ENCODE data around the gene THAP9. TPM values are rescaled to one million over a fixed set of nuclear protein-coding genes. Genes with fewer than 3 reads are reported as not detected.

Gene THAP9
- polyA plus RNA-seq (8.8 and 11.7 TPM in 2 replicates), polyA minus RNA-seq (31.0 and 37.0 TPM in 2 replicates)

DNA sequence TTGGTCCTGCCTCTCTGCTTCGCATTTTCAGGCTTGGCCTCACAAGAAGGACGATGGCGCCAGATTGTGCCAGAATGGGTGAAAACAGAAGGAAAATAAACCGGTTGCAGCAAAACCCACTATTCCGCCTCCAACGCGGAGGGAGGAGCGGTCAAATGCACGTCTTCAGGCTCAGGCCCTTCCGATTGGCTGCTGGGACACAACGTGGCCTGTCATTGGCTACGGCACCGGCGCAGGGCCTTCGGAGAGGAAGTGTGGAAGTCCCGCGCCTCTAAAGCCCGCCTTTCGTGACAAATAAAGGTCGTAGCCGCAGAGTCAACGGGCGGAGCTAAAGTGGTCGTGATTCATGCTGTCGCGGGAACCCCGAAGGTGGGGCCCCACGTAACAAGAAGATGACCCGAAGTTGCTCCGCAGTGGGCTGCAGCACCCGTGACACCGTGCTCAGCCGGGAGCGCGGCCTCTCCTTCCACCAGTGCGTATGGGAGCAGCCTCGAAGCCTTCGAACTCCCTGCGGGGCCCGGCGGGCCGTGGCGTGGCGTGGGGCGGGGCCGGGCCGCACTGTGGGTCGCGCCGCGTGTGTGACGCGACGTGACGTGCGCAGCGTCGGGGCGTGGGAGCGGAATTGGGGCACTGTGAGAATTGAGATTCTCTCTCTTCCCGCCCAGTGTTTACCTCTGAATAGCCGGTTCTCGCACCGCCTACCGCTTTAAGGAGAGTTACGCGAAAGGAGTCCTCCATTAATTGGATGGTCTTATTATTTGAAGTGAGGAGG is at the start of gene THAP9:
Gene THAP9 (plus strand): TSS at position 325 of the 772 bp plus-strand sequence. CDS start 68 bp downstream, at position 393.
- Histone ChIP-seq H2AFZ (ENCODE audit: low read depth, low read length) (peak within 1 kb of the TSS; percentile 87), H3K9me3 (ENCODE audit: low read length) (no peaks in the 10 kb centered on the region), H3F3A (ENCODE audit: insufficient read depth, low read length, poor library complexity, severe bottlenecking) (no peaks in the 10 kb centered on the region), H3K4me3 (ENCODE audit: low read length) (peak within 1 kb of the TSS; percentile 73), H3K9ac (ENCODE audit: low read length) (peak within 1 kb of the TSS; percentile 87), H3K27me3 (ENCODE audit: insufficient read depth, low read depth, low read length) (no peaks in the 10 kb centered on the region), H3K79me2 (replicated peaks; ENCODE audit: insufficient read depth, low read length) (peaks cover 55% of the 10 kb centered on the region), H3K27ac (ENCODE audit: low read length) (peak within 1 kb of the TSS; percentile 95), H4K20me1 (ENCODE audit: insufficient read depth) (no peaks in the 10 kb centered on the region), H3K9me2 (ENCODE audit: insufficient read depth, low read length) (no peaks in the 10 kb centered on the region), H3K4me2 (ENCODE audit: low read length) (peak within 1 kb of the TSS; percentile 84), H3K36me3 (ENCODE audit: insufficient read depth, low read length) (no peaks in the 10 kb centered on the region)
- TF ChIP-seq RAD21 (conservative IDR thresholded peaks at IDR 0.05) (no peak), MXI1 (conservative IDR thresholded peaks at IDR 0.05; ENCODE audit: poor library complexity, severe bottlenecking) (peak; percentile 80), EP300 (conservative IDR thresholded peaks at IDR 0.05; ENCODE audit: poor library complexity, severe bottlenecking) (peak; percentile 80), SMC3 (conservative IDR thresholded peaks at IDR 0.05; ENCODE audit: poor library complexity) (peak; percentile 49), REST (IDR thresholded peaks at IDR 0.05; ENCODE audit: borderline replicate concordance) (peak; percentile 93), TAF1 (IDR thresholded peaks at IDR 0.05; ENCODE audit: low read depth) (peak; percentile 91), CTCF (IDR thresholded peaks at IDR 0.05; ENCODE audit: poor library complexity, severe bottlenecking) (no peak), POLR2AphosphoS5 (IDR thresholded peaks at IDR 0.05) (peak; percentile 87), EZH2 (IDR thresholded peaks at IDR 0.05; ENCODE audit: borderline replicate concordance, insufficient read depth, low read length, poor library complexity, severe bottlenecking) (no peak)

- H3K4me3 ChIP-seq (ENCODE audit: low read length), result no peak overlapping the region
- no peak overlapping the region for H3K27ac ChIP-seq (ENCODE audit: low read length)
- H3K79me2 ChIP-seq (replicated peaks; ENCODE audit: insufficient read depth, low read length), result no peaks in the 10 kb centered on the region
- H3K36me3 ChIP-seq (ENCODE audit: insufficient read depth, low read length), result peaks cover 8% of the 10 kb centered on the region
- no peaks in the 10 kb centered on the region for H3K9me2 ChIP-seq (ENCODE audit: insufficient read depth, low read length)
- H4K20me1 ChIP-seq (ENCODE audit: insufficient read depth), result no peaks in the 10 kb centered on the region
- no peaks in the 10 kb centered on the region for H3K27me3 ChIP-seq (ENCODE audit: insufficient read depth, low read depth, low read length)
- no peak overlapping the region for H3K9ac ChIP-seq (ENCODE audit: low read length)
- H2AFZ ChIP-seq (ENCODE audit: low read depth, low read length), result no peak overlapping the region
- TF ChIP-seq TAF1 (IDR thresholded peaks at IDR 0.05; ENCODE audit: low read depth), result no peak
- no peak for TF ChIP-seq SMC3 (conservative IDR thresholded peaks at IDR 0.05; ENCODE audit: poor library complexity)
- TF ChIP-seq MXI1 (conservative IDR thresholded peaks at IDR 0.05; ENCODE audit: poor library complexity, severe bottlenecking), result no peak
- TF ChIP-seq RAD21 (conservative IDR thresholded peaks at IDR 0.05), result no peak
- TF ChIP-seq REST (IDR thresholded peaks at IDR 0.05; ENCODE audit: borderline replicate concordance), result no peak
- TF ChIP-seq EZH2 (IDR thresholded peaks at IDR 0.05; ENCODE audit: borderline replicate concordance, insufficient read depth, low read length, poor library complexity, severe bottlenecking), result no peak
- no peak for TF ChIP-seq EP300 (conservative IDR thresholded peaks at IDR 0.05; ENCODE audit: poor library complexity, severe bottlenecking)
- TF ChIP-seq POLR2AphosphoS5 (IDR thresholded peaks at IDR 0.05), result no peak
- no peak for TF ChIP-seq CTCF (IDR thresholded peaks at IDR 0.05; ENCODE audit: poor library complexity, severe bottlenecking)
- H3K9me3 ChIP-seq (ENCODE audit: low read length), result no peaks in the 10 kb centered on the region
- no peak overlapping the region for H3K4me2 ChIP-seq (ENCODE audit: low read length)
- no peaks in the 10 kb centered on the region for H3F3A ChIP-seq (ENCODE audit: insufficient read depth, low read length, poor library complexity, severe bottlenecking)
Observed at GRCh38 chr4:82851318-82851717, 49.2 kb upstream of the THAP9 start.
